ENCODE results near the gene MATCAP1. TPM values are rescaled to one million over a fixed set of nuclear protein-coding genes. Genes with fewer than 3 reads are reported as not detected.
A peak's percentile ranks its signal among the peaks of the same experiment; 100 is the strongest.

The MATCAP1 gene
- polyA plus RNA-seq, 1 donor (not counting 4 experiments of a cell fraction or from before 2014, with no cell fraction given): 13.3 TPM

DNA sequence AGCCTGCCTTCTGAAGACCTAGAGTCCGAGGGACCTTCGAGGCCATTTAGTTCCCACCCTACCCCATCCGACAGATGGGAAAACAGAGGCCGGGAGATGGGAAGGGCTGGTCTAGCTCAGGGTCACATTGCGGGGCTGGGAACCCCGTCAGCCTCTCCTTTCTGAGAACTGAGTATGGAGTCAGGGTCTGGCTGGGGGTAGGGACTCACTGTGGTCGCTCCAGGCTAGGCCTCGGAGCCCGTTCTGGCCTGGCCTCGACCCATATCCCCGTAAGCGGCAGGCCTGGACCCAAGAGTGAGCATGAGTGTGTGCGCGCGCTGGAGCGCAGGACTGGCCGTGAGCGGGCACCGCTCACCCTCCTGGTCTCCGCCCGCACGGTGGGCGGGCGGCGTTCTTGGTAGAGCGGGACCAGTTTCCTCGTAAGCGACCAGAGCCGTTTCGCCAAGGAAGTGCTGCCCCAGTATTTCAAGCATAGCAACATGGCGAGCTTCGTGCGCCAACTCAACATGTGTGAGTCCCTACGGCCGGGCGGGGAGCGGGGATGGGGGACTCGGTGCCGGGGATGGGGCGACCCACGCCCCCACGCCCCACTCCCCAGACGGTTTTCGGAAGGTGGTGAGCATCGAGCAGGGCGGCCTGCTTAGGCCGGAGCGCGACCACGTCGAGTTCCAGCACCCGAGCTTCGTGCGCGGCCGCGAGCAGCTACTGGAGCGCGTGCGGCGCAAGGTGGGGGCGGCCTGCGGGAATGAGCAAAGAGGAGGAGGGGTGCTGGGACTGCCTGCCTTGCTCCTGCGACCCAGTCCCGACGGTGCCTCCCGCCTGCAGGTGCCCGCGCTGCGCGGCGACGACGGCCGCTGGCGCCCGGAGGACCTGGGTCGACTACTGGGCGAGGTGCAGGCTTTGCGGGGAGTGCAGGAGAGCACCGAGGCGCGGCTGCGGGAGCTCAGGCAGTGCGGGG, 18.4 kb downstream of the MATCAP1 start:
- Histone ChIP-seq H3K79me2 (ENCODE audit: control insufficient read depth, insufficient read depth, low read length) (no peaks in the 10 kb centered on the region), H3K27ac (ENCODE audit: control insufficient read depth, insufficient read depth, low read length) (no peak overlapping the region), H2AFZ (ENCODE audit: control insufficient read depth, low read length) (no peak overlapping the region), H3K9ac (ENCODE audit: control insufficient read depth, extremely low read depth, insufficient read depth, low read length) (no peak overlapping the region), H3K9me1 (ENCODE audit: control insufficient read depth, extremely low read depth, insufficient read depth, low read length) (no peaks in the 10 kb centered on the region), H3K4me2 (ENCODE audit: control insufficient read depth, extremely low read depth, insufficient read depth, low read depth, low read length) (no peak overlapping the region), H3K36me3 (ENCODE audit: control insufficient read depth in 2 of 2, extremely low read depth in 1 of 2, insufficient read depth in 2 of 2, low read length in 2 of 2) (no peaks in the 10 kb centered on the region), H3K4me1 (ENCODE audit: control insufficient read depth, extremely low read depth, insufficient read depth, low read length) (peaks cover 31% of the 10 kb centered on the region), H3K27me3 (ENCODE audit: control insufficient read depth, extremely low read depth, insufficient read depth, low read length) (peaks cover 7% of the 10 kb centered on the region), H3K4me3 (ENCODE audit: control insufficient read depth in 2 of 3, extremely low read depth in 1 of 3, insufficient read depth in 2 of 3, low read depth in 1 of 3, low read length in 3 of 3) (no peak overlapping the region), H4K20me1 (ENCODE audit: control insufficient read depth, extremely low read depth, insufficient read depth, low read length) (no peaks in the 10 kb centered on the region), H3K9me3 (ENCODE audit: control insufficient read depth, low read depth, low read length) (no peaks in the 10 kb centered on the region)
- DNase-seq (ENCODE audit: low read depth, low spot score) (no peak), FAIRE-seq (no peak)
- TF ChIP-seq, protein P1, sequence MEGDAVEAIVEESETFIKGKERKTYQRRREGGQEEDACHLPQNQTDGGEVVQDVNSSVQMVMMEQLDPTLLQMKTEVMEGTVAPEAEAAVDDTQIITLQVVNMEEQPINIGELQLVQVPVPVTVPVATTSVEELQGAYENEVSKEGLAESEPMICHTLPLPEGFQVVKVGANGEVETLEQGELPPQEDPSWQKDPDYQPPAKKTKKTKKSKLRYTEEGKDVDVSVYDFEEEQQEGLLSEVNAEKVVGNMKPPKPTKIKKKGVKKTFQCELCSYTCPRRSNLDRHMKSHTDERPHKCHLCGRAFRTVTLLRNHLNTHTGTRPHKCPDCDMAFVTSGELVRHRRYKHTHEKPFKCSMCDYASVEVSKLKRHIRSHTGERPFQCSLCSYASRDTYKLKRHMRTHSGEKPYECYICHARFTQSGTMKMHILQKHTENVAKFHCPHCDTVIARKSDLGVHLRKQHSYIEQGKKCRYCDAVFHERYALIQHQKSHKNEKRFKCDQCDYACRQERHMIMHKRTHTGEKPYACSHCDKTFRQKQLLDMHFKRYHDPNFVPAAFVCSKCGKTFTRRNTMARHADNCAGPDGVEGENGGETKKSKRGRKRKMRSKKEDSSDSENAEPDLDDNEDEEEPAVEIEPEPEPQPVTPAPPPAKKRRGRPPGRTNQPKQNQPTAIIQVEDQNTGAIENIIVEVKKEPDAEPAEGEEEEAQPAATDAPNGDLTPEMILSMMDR (optimal IDR thresholded peaks at IDR 0.05 in 1 of 3, IDR thresholded peaks at IDR 0.05 in 1 of 3, conservative IDR thresholded peaks at IDR 0.05 in 1 of 3; ENCODE audit: extremely low read depth in 1 of 3, insufficient read depth in 2 of 3, low read length in 3 of 3): no peak
- no peak for TF ChIP-seq EZH2 (IDR thresholded peaks at IDR 0.05; ENCODE audit: low read length)
- dilution Hi-C loops (cut with MboI; ENCODE audit: extremely low pct_ligation_motif_present, low sequenced_read_pairs): no loop called here

- peak within 1 kb of the TSS; percentile 65 for H3K4me2 ChIP-seq (ENCODE audit: control insufficient read depth, extremely low read depth, insufficient read depth, low read depth, low read length)
- no peaks in the 10 kb centered on the region for H3K36me3 ChIP-seq (ENCODE audit: control insufficient read depth in 2 of 2, extremely low read depth in 1 of 2, insufficient read depth in 2 of 2, low read length in 2 of 2)
- H3K27ac ChIP-seq (ENCODE audit: control insufficient read depth, insufficient read depth, low read length): no peak within 1 kb of the TSS
- TF ChIP-seq, protein P1 (optimal IDR thresholded peaks at IDR 0.05 in 1 of 3, IDR thresholded peaks at IDR 0.05 in 1 of 3, conservative IDR thresholded peaks at IDR 0.05 in 1 of 3; ENCODE audit: extremely low read depth in 1 of 3, insufficient read depth in 2 of 3, low read length in 3 of 3): no peak
- TF ChIP-seq EZH2 (IDR thresholded peaks at IDR 0.05; ENCODE audit: low read length): no peak
- H3K9me3 ChIP-seq (ENCODE audit: control insufficient read depth, low read depth, low read length): no peaks in the 10 kb centered on the region
- dilution Hi-C loops (cut with MboI; ENCODE audit: extremely low pct_ligation_motif_present, low sequenced_read_pairs): no loop called here
- H3K4me3 ChIP-seq (ENCODE audit: control insufficient read depth in 2 of 3, extremely low read depth in 1 of 3, insufficient read depth in 2 of 3, low read depth in 1 of 3, low read length in 3 of 3): peak within 1 kb of the TSS in 2 of 3 experiments; percentile 16 to 56
- H4K20me1 ChIP-seq (ENCODE audit: control insufficient read depth, extremely low read depth, insufficient read depth, low read length): no peaks in the 10 kb centered on the region
- peaks cover 7% of the 10 kb centered on the region for H3K27me3 ChIP-seq (ENCODE audit: control insufficient read depth, extremely low read depth, insufficient read depth, low read length)
- H3K4me1 ChIP-seq (ENCODE audit: control insufficient read depth, extremely low read depth, insufficient read depth, low read length): peaks cover 25% of the 10 kb centered on the region
- FAIRE-seq (no peak), DNase-seq (ENCODE audit: low read depth, low spot score) (no peak)
- no peak within 1 kb of the TSS for H3K9ac ChIP-seq (ENCODE audit: control insufficient read depth, extremely low read depth, insufficient read depth, low read length)
- H3K79me2 ChIP-seq (ENCODE audit: control insufficient read depth, insufficient read depth, low read length): no peaks in the 10 kb centered on the region
- H3K9me1 ChIP-seq (ENCODE audit: control insufficient read depth, extremely low read depth, insufficient read depth, low read length): no peaks in the 10 kb centered on the region
- H2AFZ ChIP-seq (ENCODE audit: control insufficient read depth, low read length): peak within 1 kb of the TSS; percentile 36
These were observed 19.1 kb downstream of the MATCAP1 start, which contains the start of gene HSF4 for GRCh38 chr16:67164599-67165061. Gene HSF4 (plus strand): TSS chr16:67164745. CDS start chr16:67164812, 67 bp downstream.
